IPS-NIHi7 (cell line): Measurements from ENCODE around the gene NOL4L.

Experiments used
- DNase-seq: peaks from one replicate; pipeline ENCODE4 v3.0.0; 2012; ENCODE audit warnings: mixed read lengths; ENCODE audit errors: extremely low spot score

Gene NOL4L

GRCh38 chr20:32526125-32526524, 59.0 kb downstream of the NOL4L start:
- no peak for DNase-seq

GRCh38 chr20:32524829-32525501, 60.2 kb downstream of the NOL4L start:
- DNase-seq = no peak

GRCh38 chr20:32523613-32524213, 61.4 kb downstream of the NOL4L start:
- DNase-seq = no peak

GRCh38 chr20:32522776-32523612, 62.1 kb downstream of the NOL4L start:
- DNase-seq = no peak

GRCh38 chr20:32522526-32522775, 62.7 kb downstream of the NOL4L start:
- DNase-seq = no peak

GRCh38 chr20:32521780-32522525, 63.2 kb downstream of the NOL4L start:
- peak; percentile 91 for DNase-seq

- no peak for DNase-seq
Measured at GRCh38 chr20:32520927-32521203, 64.3 kb downstream of the NOL4L start.

GRCh38 chr20:32519381-32519730, 65.8 kb downstream of the NOL4L start:
- DNase-seq = no peak

- DNase-seq = no peak
Measured at GRCh38 chr20:32518593-32519380, 66.3 kb downstream of the NOL4L start.

- no peak for DNase-seq
Measured at GRCh38 chr20:32517914-32518592, 67.1 kb downstream of the NOL4L start.

- no peak for DNase-seq
Measured at GRCh38 chr20:32517518-32517873, 67.6 kb downstream of the NOL4L start.

GRCh38 chr20:32516583-32517517, 68.3 kb downstream of the NOL4L start:
- no peak for DNase-seq

GRCh38 chr20:32515631-32516101, 69.5 kb downstream of the NOL4L start:
- no peak for DNase-seq

GRCh38 chr20:32514760-32515159, 70.4 kb downstream of the NOL4L start:
- no peak for DNase-seq

GRCh38 chr20:32513031-32513866, 71.9 kb downstream of the NOL4L start:
- no peak for DNase-seq

GRCh38 chr20:32512047-32512385, 73.1 kb downstream of the NOL4L start:
- no peak for DNase-seq

- DNase-seq = no peak
Measured at GRCh38 chr20:32511358-32512046, 73.6 kb downstream of the NOL4L start.

- peak; percentile 26 for DNase-seq
Measured at GRCh38 chr20:32510601-32511357, 74.4 kb downstream of the NOL4L start.
